Left renal pelvis (tissue), 4 donors: ENCODE data around the gene PPP1R14D. TPM values are rescaled to one million over a fixed set of nuclear protein-coding genes. Genes with fewer than 3 reads are reported as not detected.

Experiments
- DNase-seq, 4 donors: peaks; one replicate each; pipeline ENCODE4 v3.0.0-alpha.2; 2013; ENCODE audit warnings: low read depth in 4 of 4, low spot score in 3 of 4
- polyA plus RNA-seq, 4 donors: library from polyadenylated mRNA; unstranded; fragments of 120-200 nt; gene quantifications; one replicate each; pipeline ENCODE4 v1.2.1, GENCODE V29; 2013; ENCODE audit not compliant: insufficient read length in 4 of 4

The PPP1R14D gene
- polyA plus RNA-seq, 4 donors = 0.32 to 0.93 (median 0.52) TPM; not detected in 1

DNA sequence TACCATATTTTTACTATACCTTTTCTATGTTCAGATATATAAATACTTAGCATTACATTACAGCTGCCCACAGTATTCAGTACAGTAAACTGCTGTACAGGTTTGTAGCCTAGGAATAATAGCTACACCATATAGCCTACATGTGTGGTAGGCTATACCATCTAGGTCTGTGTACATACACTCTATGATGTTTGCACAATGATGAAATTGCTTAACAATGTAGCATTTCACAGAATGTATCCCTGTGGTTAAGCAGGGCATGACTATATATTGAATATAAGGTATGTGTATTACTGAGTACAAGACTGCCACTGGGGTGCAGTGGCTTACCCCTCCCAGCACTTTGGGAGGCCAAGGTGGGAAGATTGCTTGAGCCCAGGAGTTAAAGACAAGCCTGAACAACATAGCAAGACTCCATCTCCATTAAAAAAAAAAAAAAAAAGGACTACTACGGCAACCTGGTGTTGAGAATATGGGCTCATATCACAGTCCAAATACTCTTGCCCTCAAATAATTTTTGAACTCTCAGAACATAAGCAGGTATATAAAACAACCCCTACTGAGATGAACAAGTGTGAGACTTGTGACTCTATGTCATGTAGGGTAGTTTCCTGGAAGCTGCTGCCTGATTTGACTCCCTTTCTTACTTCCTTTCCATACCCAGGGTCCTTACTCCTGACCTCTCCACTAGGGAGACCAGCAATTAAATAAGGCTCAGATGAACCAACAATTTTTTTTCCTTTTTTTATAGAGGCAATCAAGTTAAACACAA is 4.8 kb downstream of the PPP1R14D start:
- no peak for DNase-seq

DNA sequence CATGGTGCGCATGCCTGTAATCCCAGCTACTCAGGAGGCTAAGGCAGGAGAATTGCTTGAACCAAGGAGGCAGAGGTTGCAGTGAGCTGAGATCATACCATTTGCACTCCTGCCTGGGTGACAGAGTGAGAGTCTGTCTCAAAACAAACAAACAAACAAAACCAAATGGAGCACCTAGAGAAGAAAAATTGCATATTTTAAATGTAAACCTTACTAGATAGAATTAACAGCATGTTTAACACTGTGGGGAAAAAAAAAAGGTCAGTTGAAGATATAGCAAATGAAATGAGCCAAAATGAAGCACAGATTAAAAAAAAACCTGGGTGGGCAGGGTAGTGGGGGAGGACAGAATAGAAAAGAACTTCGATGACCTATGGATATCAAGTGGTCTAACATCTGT is 7.3 kb downstream of the PPP1R14D start:
- no peak for DNase-seq

DNA sequence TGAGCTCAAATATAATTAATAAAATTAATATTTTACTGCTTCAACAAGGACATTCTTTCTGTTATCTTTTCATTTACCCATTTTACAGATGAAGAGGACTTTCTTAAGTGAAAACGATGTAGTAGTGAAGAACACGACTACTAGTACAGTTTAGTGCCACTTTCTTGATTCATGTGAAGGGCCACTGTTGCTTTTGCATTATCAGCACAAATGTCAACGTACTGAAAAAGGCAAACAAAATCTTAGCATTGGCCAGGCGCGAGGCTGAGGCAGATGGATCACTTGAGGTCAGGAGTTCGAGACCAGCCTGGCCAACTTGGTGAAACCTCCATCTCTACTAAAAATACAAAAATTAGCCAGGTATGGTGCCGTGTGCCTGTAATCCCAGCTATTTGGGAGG is 9.5 kb downstream of the PPP1R14D start:
- no peak for DNase-seq

DNA sequence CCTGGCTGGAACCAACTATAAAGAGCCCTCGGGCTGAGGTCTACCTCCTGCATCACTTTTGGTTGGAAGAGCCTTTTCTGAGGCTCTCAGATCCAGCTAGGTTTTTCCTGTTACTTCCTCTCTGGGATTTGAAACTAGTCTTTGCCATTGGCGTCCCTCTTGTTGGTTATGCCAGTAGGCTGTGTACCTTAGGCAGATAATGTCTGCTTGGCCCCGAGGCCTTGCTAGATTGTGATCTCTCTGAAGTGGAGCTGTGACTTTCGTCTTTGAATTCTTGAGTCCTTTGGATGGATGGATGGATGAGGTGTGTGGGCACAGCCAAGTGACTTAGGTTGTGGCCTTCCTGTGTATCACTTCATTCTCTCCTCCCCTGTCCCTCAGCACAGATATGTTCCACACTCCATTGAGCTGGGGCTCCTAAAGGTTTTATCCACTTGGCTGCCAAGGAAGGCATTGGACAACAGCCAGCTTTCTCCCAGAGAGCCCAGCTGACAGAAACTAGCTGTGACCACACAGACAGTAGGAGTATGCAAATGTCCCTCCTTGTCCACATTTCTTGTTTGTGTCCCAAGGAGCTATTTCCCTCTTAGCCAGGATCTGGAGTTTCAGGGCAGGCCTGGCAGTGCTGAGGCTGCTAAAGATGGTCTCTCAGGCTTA is 13.3 kb downstream of the PPP1R14D start:
- DNase-seq = peak; percentile 16 to 39 (median 24)

DNA sequence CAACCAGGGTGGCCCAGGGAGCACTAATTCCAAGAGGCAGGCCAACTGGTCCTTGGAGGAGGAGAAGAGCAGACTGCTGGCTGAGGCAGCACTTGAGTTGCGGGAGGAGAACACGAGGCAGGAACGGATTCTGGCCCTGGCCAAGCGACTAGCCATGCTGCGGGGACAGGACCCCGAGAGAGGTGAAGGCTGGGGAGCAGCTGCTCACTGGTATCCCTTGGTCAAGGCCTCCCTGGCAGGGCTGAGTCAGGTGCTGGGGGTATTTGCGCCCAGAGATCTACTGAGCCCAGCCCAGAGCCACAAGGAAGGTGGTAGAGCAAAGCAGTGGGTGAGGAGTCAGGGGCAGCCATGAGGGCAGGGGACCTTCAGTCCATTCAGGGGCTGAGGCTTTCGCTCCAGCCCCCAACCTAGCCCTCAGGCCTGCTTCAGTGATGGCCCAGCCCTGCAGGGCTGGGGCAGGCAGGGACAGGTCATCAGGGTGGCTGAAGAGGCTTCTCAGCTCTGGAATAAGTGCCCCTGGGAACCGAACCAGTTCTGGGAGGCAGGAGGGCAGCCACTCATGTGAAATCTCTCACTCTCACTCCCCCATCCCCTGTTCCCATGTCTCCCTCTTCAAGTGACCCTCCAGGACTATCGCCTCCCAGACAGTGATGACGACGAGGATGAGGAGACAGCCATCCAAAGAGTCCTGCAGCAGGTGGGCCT is 15.6 kb downstream of the PPP1R14D start:
- DNase-seq = no peak

DNA sequence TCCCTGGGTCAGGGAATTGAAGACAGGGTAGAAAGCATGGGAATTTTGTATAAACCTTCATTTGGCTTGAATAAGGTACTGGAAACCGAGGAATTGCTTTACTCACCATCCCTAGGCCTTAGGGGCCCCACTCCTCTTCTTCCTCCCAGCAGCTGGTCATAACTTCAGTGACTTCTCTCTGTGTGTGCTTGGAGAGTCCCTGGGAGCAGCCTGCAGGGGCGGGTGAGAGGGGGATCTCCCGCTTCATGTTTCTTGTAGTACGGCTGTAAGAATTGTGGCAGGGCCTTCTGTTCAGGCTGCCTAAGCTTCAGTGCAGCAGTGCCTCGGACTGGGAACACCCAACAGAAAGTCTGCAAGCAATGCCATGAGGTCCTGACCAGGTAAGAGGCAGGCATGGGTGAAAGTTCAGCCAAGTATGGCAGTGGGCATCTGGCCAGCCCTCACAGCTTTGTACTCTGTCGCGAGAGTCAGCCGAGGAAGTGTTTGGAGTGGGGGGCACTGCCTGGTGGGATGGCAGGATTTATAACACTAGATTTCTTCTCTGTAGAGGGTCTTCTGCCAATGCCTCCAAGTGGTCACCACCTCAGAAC is 19.6 kb downstream of the PPP1R14D start:
- no peak for DNase-seq

DNA sequence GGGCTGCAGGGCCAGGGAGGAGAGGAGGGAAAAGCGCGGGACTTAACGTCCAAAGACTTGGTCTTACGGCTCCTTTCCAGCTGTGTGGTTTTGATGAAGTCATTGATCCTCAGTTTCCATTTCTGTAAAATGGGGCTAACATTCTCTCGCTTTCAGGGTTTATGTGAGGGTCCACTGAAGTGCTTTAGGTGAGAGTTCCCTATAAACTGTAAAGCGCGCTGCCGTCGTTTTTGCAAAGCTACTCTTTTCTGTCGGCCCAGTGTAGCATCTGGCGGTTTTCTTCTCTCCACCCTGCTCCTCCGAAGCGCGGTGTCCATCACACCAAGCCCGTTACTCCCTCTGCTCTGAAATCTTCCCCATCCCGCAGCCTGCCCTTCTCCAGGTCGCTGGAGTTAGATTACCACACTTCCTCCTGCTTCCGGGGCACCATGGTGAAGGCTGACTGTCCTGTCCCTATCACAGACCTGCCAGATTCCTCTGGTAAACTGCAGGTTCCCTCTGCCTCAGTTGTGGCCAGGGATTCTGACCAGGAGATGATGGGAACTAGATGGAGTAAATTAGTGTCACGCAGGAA is 20.5 kb downstream of the PPP1R14D start:
- DNase-seq = peak in 1 of 4 donors; percentile 36

DNA sequence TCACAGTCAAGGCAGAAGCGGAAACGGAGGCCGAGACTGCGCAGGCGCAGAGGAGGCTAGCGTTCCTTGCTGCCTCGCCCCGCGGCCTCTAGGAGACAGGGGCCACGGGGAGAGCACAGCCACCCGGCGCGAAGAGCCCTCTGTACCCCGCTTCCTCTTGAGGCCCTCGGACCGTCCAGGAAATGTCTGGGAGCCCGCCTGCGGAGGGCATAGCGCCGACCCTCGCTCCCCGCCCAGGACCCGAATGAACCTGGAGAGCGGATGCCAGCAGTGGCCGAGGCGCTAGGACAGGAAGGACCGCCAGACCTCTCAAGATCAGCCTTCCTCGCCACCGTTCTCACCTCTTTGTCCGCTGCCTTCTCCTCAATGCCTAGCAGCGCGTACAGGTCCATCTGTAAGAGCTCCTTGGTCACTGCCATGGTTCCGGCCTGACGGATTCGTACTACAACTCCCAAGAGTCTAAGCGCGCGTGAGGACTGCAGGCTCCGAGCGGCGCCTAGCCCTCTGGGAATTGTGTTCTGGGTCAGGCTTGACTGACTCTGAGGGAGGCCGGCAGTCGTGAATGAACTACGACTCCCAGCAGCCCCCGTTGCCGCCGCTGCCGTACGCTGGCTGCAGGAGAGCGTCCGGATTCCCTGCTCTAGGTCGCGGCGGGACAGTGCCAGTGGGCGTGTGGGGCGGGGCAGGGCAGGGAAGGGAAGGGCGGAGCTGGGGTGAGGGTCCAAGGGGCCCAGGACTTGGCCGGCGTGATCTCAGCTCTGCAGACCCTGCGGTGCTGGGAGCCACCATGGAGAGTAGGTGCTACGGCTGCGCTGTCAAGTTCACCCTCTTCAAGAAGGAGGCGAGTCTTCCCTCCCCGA is 21.2 kb downstream of the PPP1R14D start, which contains the start of the genes DNAJC17 and ZFYVE19:
Gene DNAJC17 (minus strand): TSS at position 446 of the 860 bp plus-strand sequence. CDS start 27 bp downstream, at position 419.
Gene ZFYVE19 (plus strand): TSS at position 62 of the 860 bp plus-strand sequence. CDS start 501 bp downstream, at position 563.
- peak; percentile 94 to 97 (median 94) for DNase-seq

DNA sequence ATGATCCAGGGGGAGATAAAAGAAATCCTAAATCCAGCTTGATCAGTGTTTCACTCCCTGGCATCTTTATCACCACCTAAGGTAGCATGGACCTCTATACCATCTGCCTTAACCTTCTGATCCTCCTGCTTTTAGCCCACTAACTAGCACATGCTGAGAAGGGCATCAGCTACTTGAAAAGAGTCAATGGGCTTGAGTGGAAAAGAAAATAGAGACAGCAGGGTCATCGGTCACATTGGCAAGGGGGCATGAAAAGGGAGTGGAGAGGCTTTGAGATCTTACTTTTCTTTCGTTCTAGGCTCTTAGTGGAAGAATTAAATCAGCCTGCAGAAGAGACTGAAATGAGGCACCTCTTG is 21.9 kb downstream of the PPP1R14D start:
- DNase-seq = no peak

DNA sequence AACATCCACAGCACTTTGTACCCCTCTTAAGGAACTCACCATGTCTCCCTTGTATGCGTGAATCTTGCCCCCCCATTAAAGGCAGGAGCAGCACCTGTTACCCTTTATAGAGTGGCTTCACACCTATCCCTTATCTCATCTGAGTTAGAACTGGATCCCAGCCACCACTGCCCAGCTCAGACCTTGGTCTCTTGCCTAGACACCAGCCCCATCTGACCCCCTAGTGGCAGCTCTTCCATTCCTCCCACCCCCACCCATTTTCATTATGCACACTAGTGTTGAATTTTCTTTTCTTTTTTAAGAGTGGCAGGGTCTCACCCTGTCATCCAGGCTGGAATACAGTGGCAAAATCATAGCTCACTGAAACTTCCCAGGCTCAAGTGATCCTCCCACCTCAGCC is 24.8 kb downstream of the PPP1R14D start:
- DNase-seq = no peak

DNA sequence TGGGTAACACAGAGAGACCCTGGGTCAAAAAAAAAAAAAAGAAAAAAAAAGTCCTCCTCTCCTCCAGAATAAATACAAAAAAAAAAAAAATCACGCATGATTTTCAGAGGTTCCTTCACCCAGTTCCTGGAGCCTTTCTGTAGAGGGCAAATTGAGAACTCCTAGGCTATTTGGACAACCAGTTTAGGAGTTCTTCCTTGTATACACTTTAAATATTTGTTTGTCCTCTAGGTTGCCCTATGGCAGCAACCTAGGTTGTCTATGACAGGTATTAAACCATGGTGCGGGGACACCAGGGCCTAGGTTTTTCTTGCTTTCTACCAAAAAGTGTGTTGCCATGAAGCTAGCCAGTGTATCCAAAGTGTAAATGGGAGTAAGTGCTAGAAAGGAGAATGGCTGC is 25.4 kb downstream of the PPP1R14D start:
- DNase-seq = no peak

DNA sequence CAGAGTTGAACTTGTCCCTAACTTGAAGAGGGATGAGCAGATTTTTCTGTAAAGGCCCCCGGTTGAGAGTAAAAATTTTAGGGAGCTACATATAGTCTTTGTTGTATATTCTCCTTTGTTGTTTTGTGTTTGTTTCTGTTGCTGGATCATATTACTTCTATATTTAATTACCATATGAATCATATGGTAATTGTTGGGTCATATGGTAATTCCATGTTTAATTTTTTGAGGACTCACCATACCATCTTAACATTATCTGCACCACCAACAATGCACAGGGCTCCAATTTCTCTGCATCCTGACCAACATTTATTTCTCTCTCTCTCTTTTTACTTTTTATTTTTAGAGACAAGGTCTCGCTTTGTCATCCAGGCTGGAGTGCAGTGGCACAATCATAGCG is 29.0 kb downstream of the PPP1R14D start:
- no peak for DNase-seq

DNA sequence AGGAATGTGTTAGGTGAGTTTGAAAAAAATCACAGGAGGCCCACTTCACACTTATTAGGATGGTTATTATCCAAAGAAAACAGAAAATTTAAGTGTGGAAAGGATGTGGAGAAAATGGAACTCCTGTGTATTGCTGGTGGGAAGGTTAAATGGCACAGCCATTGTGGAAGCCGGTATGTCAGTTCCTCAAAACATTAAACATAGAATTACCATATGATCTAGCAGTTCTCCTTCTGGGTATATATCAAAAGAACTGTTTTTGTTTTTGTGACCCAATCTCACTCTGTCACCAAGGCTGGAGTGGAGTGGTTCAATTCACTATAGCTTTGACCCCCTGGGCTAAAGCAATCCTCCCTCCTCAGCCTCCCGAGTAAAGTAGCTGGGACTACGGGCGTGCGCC is 32.0 kb downstream of the PPP1R14D start:
- DNase-seq = no peak

DNA sequence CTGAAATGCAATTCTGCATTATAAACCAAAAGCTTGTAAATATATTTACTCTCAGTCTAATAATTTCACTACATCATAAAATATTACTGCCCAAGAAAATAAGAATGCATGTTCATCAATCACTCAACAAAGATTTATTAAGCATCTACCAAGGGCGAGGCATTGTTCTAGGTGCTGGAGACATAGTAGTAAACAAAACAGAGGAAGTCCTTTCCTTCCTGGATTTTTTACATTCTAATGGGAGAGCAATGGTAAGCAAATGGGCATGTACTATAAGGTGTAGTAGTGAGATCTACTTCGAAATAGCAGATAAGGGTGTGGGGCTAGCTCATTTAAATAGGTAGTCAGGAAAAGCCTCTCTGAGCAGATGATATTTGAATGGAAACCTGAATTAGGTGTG is 32.5 kb downstream of the PPP1R14D start:
- DNase-seq = no peak

DNA sequence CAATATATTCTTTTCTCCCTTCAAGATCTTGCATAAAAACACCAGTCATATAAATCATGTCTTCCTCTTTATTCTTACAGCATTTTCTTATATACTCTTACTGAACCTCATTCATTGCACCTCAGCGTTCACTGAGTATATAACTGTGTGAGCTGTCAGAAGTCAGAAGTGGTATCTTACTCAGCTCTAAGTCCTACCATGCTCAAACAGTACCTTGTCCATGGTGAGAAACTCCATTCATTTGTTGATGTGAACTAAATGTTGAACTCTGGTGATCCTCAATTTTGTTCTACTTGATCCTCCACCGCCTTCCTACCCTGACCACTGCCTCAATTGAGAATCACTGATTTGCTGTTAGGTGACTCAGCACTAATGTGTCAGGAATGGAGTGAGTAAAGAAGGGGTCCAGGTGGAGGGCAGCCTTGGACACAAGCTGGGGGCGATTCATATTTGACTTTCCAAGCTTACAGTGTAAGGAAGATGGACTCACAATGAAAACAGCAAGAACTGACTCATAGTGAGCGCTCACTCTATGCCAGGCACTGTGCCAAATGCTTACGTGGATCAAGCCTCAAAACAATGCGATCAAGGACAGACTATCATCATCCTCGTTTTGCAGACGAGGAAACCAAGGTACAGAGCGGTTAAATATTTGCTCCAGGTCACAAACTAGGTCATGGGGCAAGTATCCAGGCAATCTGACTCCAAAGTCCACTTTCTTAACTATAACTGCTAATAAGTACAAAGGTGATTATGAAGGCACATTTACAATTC is 35.1 kb downstream of the PPP1R14D start:
- DNase-seq = no peak

DNA sequence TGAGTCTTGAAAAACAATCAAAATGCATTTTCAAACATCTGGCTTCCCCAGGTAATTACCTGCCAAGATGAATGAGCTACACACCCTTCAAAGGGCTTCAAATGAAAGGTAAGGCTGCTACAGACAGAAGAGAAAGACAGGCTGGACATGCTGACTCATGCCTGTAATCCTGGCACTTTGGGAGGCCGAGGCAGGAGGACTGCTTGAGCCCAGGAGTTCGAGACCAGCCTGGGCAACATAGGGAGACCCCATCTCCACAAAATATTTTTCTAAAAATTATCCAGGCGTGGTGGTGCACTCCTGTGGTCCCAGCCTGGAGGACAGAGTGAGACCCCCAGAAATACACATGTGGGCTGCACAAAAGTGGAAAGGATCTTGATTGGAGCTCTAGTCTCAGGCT is 36.1 kb downstream of the PPP1R14D start:
- DNase-seq = no peak

DNA sequence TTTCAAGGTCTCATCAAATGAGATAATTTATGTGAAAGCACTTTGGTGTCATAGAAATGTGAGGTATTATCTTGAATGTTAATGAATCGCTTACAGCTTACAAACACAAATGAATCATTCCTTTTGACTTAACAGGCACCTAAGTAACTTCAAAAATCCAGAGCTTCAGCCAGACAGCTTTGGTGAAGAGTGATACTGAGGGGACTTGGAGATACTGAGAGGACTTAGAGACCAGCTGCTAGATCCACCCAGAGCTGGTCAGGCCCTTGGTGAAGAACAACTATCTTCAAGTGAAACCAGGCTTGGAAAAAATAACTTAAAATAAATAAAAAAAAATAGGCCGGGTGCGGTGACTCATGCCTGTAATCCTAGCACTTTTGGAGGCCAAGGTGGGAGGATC is 37.8 kb downstream of the PPP1R14D start:
- no peak for DNase-seq

DNA sequence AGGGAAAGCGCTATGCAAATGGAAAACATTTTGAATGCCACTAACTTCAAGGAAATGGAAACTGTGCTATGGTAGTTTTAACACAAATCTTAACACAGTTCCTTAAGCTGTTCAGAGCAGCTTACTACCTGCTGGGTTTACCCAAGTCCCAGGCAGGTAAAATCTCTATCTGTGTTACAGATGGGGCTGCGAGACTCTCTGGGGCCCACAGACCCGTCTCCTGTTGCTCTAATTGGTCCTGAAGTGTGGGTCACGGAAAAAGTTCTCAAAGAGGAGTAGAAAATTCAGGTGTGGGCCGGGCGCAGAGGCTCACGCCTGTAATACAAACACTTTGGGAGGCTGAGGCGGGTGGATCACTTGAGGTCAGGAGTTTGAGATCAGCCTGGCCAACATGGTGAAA is 38.5 kb downstream of the PPP1R14D start:
- no peak for DNase-seq

DNA sequence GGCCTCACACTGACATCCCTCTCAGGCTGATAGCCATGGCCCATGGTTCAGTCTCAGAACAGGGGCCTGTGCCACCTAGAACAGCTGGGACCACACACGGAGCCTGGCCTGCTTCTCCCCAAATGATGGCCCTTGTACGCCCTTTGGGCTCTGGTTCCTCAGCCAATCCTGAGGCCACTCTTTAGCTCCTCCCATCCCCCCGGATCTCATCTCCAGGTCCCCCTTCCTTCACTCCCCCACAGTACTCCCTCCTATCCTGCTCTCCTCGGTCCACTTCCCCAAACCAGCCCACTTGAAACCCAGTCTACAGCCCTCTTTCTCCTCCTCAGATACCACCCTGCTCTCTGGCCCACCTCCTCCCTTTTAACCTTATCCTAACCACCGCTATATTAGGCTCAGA is 39.4 kb downstream of the PPP1R14D start:
- no peak for DNase-seq
